ENCODE results near the gene HES4.

GRCh38 chr1:999725-1000356 lies at the start of gene HES4:
- TF ChIP-seq CTCF (IDR thresholded peaks at IDR 0.05; ENCODE audit: insufficient read depth, low read depth, low read length) = no peak
- no peak for TF ChIP-seq EZH2 (IDR thresholded peaks at IDR 0.05; ENCODE audit: insufficient read depth, low read length)
